H1 (cell line): ENCODE results near the gene HBD. TPM values are rescaled to one million over a fixed set of nuclear protein-coding genes. Genes with fewer than 3 reads are reported as not detected.

ENCODE experiments used
- CTCF ChIA-PET: fragments of 300-600 bp; sonication (Branson Sonifier 250); formaldehyde crosslinking; loops from one replicate; lab custom pipeline; 2021; ENCODE audit not compliant: partially characterized antibody; lab: Charles Lee
- POLR2A ChIA-PET: fragments of 300-600 bp; sonication (Branson Sonifier 250); formaldehyde crosslinking; loops from one replicate; lab custom pipeline; 2021; ENCODE audit warnings: inconsistent platforms; ENCODE audit not compliant: partially characterized antibody; lab: Charles Lee
- DNase-seq, 2 experiments: peaks; one replicate each; pipeline versions ENCODE4 v3.0.0 to v3.0.0-alpha.2; 2010 to 2022; ENCODE audit warnings: low spot score in 2 of 2, low read depth in 1 of 2, mixed read lengths in 1 of 2
- FAIRE-seq: peaks from 2 replicates; lab custom pipeline; 2011; peaks lifted over from hg19 to GRCh38; lab: Jason Lieb, UNC
- H2AFZ ChIP-seq: 2 replicates; pipeline ENCODE4 v1.8.1; 2012; ENCODE audit warnings: low read length, inconsistent platforms
- H2AK5ac ChIP-seq: 2 replicates; pipeline ENCODE4 v1.6.1; 2013; ENCODE audit warnings: low read depth, low read length
- H2BK120ac ChIP-seq: replicated peaks from 2 replicates; pipeline ENCODE3; 2013; ENCODE audit warnings: low read depth, low read length, inconsistent platforms
- H2BK12ac ChIP-seq: 2 replicates; pipeline ENCODE4 v1.6.1; 2013; ENCODE audit warnings: low read depth, low read length
- H2BK15ac ChIP-seq: 2 replicates; pipeline ENCODE4 v1.6.1; 2013; ENCODE audit warnings: low read length
- H2BK20ac ChIP-seq: 2 replicates; pipeline ENCODE4 v1.6.1; 2013; ENCODE audit warnings: low read length
- H2BK5ac ChIP-seq: 2 replicates; pipeline ENCODE4 v1.6.1; 2013; ENCODE audit warnings: low read depth, low read length
- H3K14ac ChIP-seq: 2 replicates; pipeline ENCODE4 v1.6.1; 2013; ENCODE audit warnings: inconsistent platforms; ENCODE audit not compliant: insufficient read length
- H3K18ac ChIP-seq: 2 replicates; pipeline ENCODE4 v1.6.1; 2013; ENCODE audit warnings: low read length; ENCODE audit errors: extremely low read depth
- H3K23ac ChIP-seq: 2 replicates; pipeline ENCODE4 v1.6.1; 2013; ENCODE audit warnings: inconsistent platforms; ENCODE audit not compliant: insufficient read length
- H3K23me2 ChIP-seq: 2 replicates; pipeline ENCODE4 v1.6.1; 2013; ENCODE audit warnings: low read depth, low read length
- H3K27ac ChIP-seq: 2 replicates; pipeline ENCODE4 v1.6.1; 2011; ENCODE audit warnings: low read depth, low read length, inconsistent platforms
- H3K27me3 ChIP-seq, 4 experiments: replicated peaks in 1 of 4; 1 replicate in 1 of 4; 2 replicates in 3 of 4; pipeline versions ENCODE4 v1.6.1 to v1.8.1; 2011 to 2013; ENCODE audit warnings: low read length in 3 of 4, mild to moderate bottlenecking in 3 of 4, inconsistent platforms in 2 of 4, mixed read lengths in 2 of 4, moderate library complexity in 1 of 4; ENCODE audit not compliant: control insufficient read depth in 3 of 4, insufficient read depth in 3 of 4; ENCODE audit errors: extremely low read depth in 1 of 4
- H3K36me3 ChIP-seq, 4 experiments: 2 replicates each; pipeline versions ENCODE4 v1.6.1 to v1.8.1; 2011 to 2013; ENCODE audit warnings: mild to moderate bottlenecking in 4 of 4, low read length in 3 of 4, moderate library complexity in 2 of 4, control low read depth in 1 of 4, inconsistent platforms in 1 of 4; ENCODE audit not compliant: insufficient read depth in 4 of 4, control insufficient read depth in 2 of 4
- H3K4ac ChIP-seq: replicated peaks from 2 replicates; pipeline ENCODE3; 2013; ENCODE audit warnings: low read length, low read depth, mixed read lengths, inconsistent platforms; ENCODE audit not compliant: insufficient read length
- H3K4me1 ChIP-seq, 4 experiments: replicated peaks in 1 of 4; 1 replicate in 1 of 4; 2 replicates in 3 of 4; pipeline versions ENCODE4 v1.6.1 to v1.8.1; 2011 to 2013; ENCODE audit warnings: low read length in 3 of 4, inconsistent platforms in 2 of 4, mixed read lengths in 1 of 4; ENCODE audit not compliant: insufficient read depth in 4 of 4, control insufficient read depth in 3 of 4
- H3K4me2 ChIP-seq, 2 experiments: 2 replicates each; pipeline versions ENCODE4 v1.6.1 to v1.8.1; 2011 to 2013; ENCODE audit warnings: low read depth in 2 of 2, low read length in 2 of 2, control low read depth in 1 of 2, inconsistent platforms in 1 of 2, mild to moderate bottlenecking in 1 of 2; ENCODE audit not compliant: insufficient read depth in 1 of 2
- H3K4me3 ChIP-seq, 4 experiments: fragments of 200-600, 300-600 bp in 1 of 4; sonication (generic), shearing (Covaris generic), sonication (Bioruptor Twin) in 1 of 4; 2 replicates each; pipeline versions ENCODE4 v1.5.1 to v1.8.1; 2011 to 2016; ENCODE audit warnings: low read length in 4 of 4, low read depth in 3 of 4, control low read depth in 2 of 4, inconsistent platforms in 2 of 4, mild to moderate bottlenecking in 2 of 4, mixed read lengths in 1 of 4, moderate library complexity in 1 of 4; ENCODE audit not compliant: insufficient read depth in 2 of 4; ENCODE audit errors: extremely low read depth in 1 of 4
- H3K56ac ChIP-seq: replicated peaks from 2 replicates; pipeline ENCODE3; 2013; ENCODE audit warnings: low read depth, mild to moderate bottlenecking, mixed read lengths, low read length, inconsistent platforms; ENCODE audit not compliant: insufficient read length
- H3K79me1 ChIP-seq: 2 replicates; pipeline ENCODE4 v1.6.1; 2013; ENCODE audit warnings: low read depth, low read length, control low read depth
- H3K79me2 ChIP-seq, 2 experiments: 2 replicates each; pipeline versions ENCODE4 v1.6.1 to v1.8.1; 2012 to 2013; ENCODE audit warnings: low read length in 2 of 2, mild to moderate bottlenecking in 2 of 2, inconsistent platforms in 1 of 2; ENCODE audit not compliant: insufficient read depth in 2 of 2, control insufficient read depth in 1 of 2
- H3K9ac ChIP-seq, 4 experiments: replicated peaks in 1 of 4; 1 replicate in 1 of 4; 2 replicates in 3 of 4; pipeline versions ENCODE4 v1.6.1 to v1.8.1; 2011 to 2013; ENCODE audit warnings: low read depth in 3 of 4, low read length in 3 of 4, control low read depth in 2 of 4, mild to moderate bottlenecking in 2 of 4, moderate library complexity in 2 of 4, inconsistent platforms in 1 of 4; ENCODE audit errors: extremely low read depth in 1 of 4
- H3K9me3 ChIP-seq, 2 experiments: 2 replicates each; pipeline versions ENCODE4 v1.6.1 to v1.8.1; 2012 to 2013; ENCODE audit warnings: mild to moderate bottlenecking in 2 of 2, moderate library complexity in 2 of 2, control low read depth in 1 of 2, inconsistent platforms in 1 of 2, low read depth in 1 of 2, low read length in 1 of 2, mixed read lengths in 1 of 2; ENCODE audit not compliant: insufficient read depth in 2 of 2
- H4K20me1 ChIP-seq, 2 experiments: replicated peaks in 1 of 2; 2 replicates each; pipeline versions ENCODE3 to v1.8.1; 2011 to 2013; ENCODE audit warnings: inconsistent platforms in 2 of 2, low read length in 2 of 2, mild to moderate bottlenecking in 1 of 2; ENCODE audit not compliant: insufficient read depth in 2 of 2, control insufficient read depth in 1 of 2
- H4K5ac ChIP-seq: 2 replicates; pipeline ENCODE4 v1.6.1; 2013; ENCODE audit warnings: low read length, low read depth, mixed read lengths, inconsistent platforms; ENCODE audit not compliant: insufficient read length
- H4K8ac ChIP-seq: 2 replicates; pipeline ENCODE4 v1.8.0; 2013; ENCODE audit warnings: mild to moderate bottlenecking, moderate library complexity, low read length, inconsistent platforms; ENCODE audit not compliant: insufficient read depth; ENCODE audit errors: extremely low read depth
- H4K91ac ChIP-seq: replicated peaks from 2 replicates; pipeline ENCODE3; 2013; ENCODE audit warnings: low read length, mixed read lengths, inconsistent platforms; ENCODE audit not compliant: insufficient read length
- ATF3 ChIP-seq: IDR thresholded peaks from 2 replicates; pipeline ENCODE4 v1.6.1; 2011; ENCODE audit warnings: low read depth, mild to moderate bottlenecking, low read length; ENCODE audit not compliant: insufficient read depth
- BCL11A ChIP-seq, 2 experiments: IDR thresholded peaks; one replicate each; pipeline ENCODE4 v1.6.1; 2011; ENCODE audit warnings: low read depth in 2 of 2, low read length in 2 of 2, mild to moderate bottlenecking in 2 of 2
- CHD2 ChIP-seq: IDR thresholded peaks from 2 replicates; pipeline ENCODE4 v1.6.1; 2012; ENCODE audit warnings: low read length, improper control_type of control experiment
- CREB1 ChIP-seq: IDR thresholded peaks from 2 replicates; pipeline ENCODE4 v1.6.1; 2012; ENCODE audit warnings: inconsistent platforms
- EP300 ChIP-seq, 2 experiments: IDR thresholded peaks; 1 replicate in 1 of 2; 2 replicates in 1 of 2; pipeline ENCODE4 v1.6.1; 2011 to 2012; ENCODE audit warnings: low read depth in 2 of 2, low read length in 2 of 2, mild to moderate bottlenecking in 2 of 2, borderline replicate concordance in 1 of 2, inconsistent platforms in 1 of 2, moderate library complexity in 1 of 2
- HDAC2 ChIP-seq, 2 experiments: fragments of 300-600 bp in 1 of 2; sonication (generic) in 1 of 2; IDR thresholded peaks; 2 replicates each; pipeline ENCODE4 v1.6.1; 2011 to 2012; ENCODE audit warnings: low read depth in 2 of 2, low read length in 2 of 2, mild to moderate bottlenecking in 2 of 2, moderate library complexity in 2 of 2, borderline replicate concordance in 1 of 2, inconsistent platforms in 1 of 2
- NRF1 ChIP-seq: IDR thresholded peaks from 2 replicates; pipeline ENCODE4 v1.6.1; 2011; ENCODE audit warnings: mild to moderate bottlenecking, low read depth, low read length, improper control_type of control experiment
- PHF8 ChIP-seq: fragments of 200-600 bp; sonication (generic); conservative IDR thresholded peaks from 2 replicates; pipeline ENCODE4 v1.7.1; 2012; ENCODE audit warnings: low read depth, mild to moderate bottlenecking, inconsistent platforms, low read length, moderate library complexity
- POLR2AphosphoS5 ChIP-seq: IDR thresholded peaks from 2 replicates; pipeline ENCODE4 v1.6.1; 2011; ENCODE audit warnings: low read depth, low read length
- POU5F1 ChIP-seq: IDR thresholded peaks from 2 replicates; pipeline ENCODE4 v1.6.1; 2011; ENCODE audit warnings: low read depth, mild to moderate bottlenecking, low read length, moderate library complexity
- RFX5 ChIP-seq: IDR thresholded peaks from 2 replicates; pipeline ENCODE4 v1.6.1; 2011; ENCODE audit warnings: low read depth, low read length, improper control_type of control experiment, borderline replicate concordance
- SIN3A ChIP-seq, 2 experiments: IDR thresholded peaks in 1 of 2; conservative IDR thresholded peaks in 1 of 2; 2 replicates each; pipeline ENCODE4 v1.6.1; 2011 to 2012; ENCODE audit warnings: low read length in 2 of 2, improper control_type of control experiment in 1 of 2, low read depth in 1 of 2, mild to moderate bottlenecking in 1 of 2
- SIRT6 ChIP-seq: IDR thresholded peaks from one replicate; pipeline ENCODE4 v1.7.1; 2012; ENCODE audit warnings: low read length, inconsistent platforms
- TBP ChIP-seq: IDR thresholded peaks from 2 replicates; pipeline ENCODE4 v1.6.1; 2011; ENCODE audit warnings: low read depth, low read length, improper control_type of control experiment
- TEAD4 ChIP-seq: IDR thresholded peaks from 2 replicates; pipeline ENCODE4 v1.6.1; 2012; ENCODE audit warnings: low read depth, low read length, inconsistent platforms, mixed read lengths
- ZNF274 ChIP-seq: IDR thresholded peaks from 2 replicates; pipeline ENCODE4 v1.7.0; 2012; ENCODE audit warnings: low read length, borderline replicate concordance; ENCODE audit errors: extremely low read depth
- polyA plus RNA-seq, 7 experiments: library from polyadenylated mRNA; depleted of rRNA in 3 of 7; stranded (reverse) in 5 of 7; unstranded in 2 of 7; fragments of >200 nt in 5 of 7; fragments of 200-250 nt in 2 of 7; gene quantifications; 1 replicate in 5 of 7; 2 replicates in 1 of 7; 4 replicates in 1 of 7; pipeline versions ENCODE4 v1.2.1 to v1.2.3, GENCODE V29; 2011 to 2013; ENCODE audit warnings: missing spikeins in 2 of 7, mixed read lengths in 2 of 7
- total RNA-seq: library from RNA; stranded (reverse); fragmentation: NEBNext Ultra II Directional; extraction: Animal tissue kit (Norgen Biotek cat#: 25700); gene quantifications from 2 replicates; pipeline ENCODE4 v1.2.1, GENCODE V29; 2021

HBD gene
- total and polyA plus RNA-seq, 2 of the 8 experiments (the other 6 are each of a cell fraction or from before 2014, with no cell fraction given) = not detected

DNA sequence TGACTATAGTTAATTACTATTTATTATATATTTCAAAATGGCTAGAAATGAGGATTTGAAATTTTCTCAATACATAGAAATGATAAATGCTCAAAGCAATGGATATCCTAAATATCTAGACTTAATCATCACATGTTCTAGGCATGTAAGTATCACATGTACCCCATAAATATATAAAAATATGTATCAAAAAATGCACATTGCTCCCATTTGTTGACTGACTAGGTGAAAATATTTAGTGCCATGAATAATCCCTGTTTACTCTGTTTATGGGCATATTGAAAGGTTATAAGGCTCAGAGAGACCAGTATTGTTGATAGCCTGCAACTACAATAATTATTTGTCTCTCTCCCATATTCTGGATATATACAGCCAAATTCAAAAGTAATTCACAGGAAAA is 32.3 kb upstream of the HBD start:
- Histone ChIP-seq H2BK5ac (no peak overlapping the region), H2BK20ac (no peak overlapping the region), H2BK15ac (no peak overlapping the region), H4K8ac (no peak overlapping the region), H3K18ac (no peak overlapping the region), H2AK5ac (no peak overlapping the region), H2AFZ (no peak overlapping the region), H3K79me2 (no peaks in the 10 kb centered on the region), H3K4ac (no peak overlapping the region), H3K4me3 (no peak overlapping the region), H3K23ac (no peak overlapping the region), H2BK12ac (no peak overlapping the region), H3K9me3 (no peaks in the 10 kb centered on the region), H3K23me2 (no peaks in the 10 kb centered on the region), H2BK120ac (no peak overlapping the region), H4K91ac (no peak overlapping the region), H3K27me3 (no peaks in the 10 kb centered on the region), H3K27ac (no peak overlapping the region), H3K14ac (no peak overlapping the region), H4K20me1 (no peaks in the 10 kb centered on the region), H3K9ac (no peak overlapping the region), H4K5ac (no peak overlapping the region), H3K4me2 (no peak overlapping the region), H3K79me1 (no peaks in the 10 kb centered on the region), H3K4me1 (no peaks in the 10 kb centered on the region), H3K36me3 (no peaks in the 10 kb centered on the region), H3K56ac (no peak overlapping the region)
- FAIRE-seq (no peak), DNase-seq (no peak)
- POLR2A ChIA-PET = no interaction called here
- CTCF ChIA-PET = no interaction called here
- TF ChIP-seq PHF8 = no peak
- TF ChIP-seq ZNF274 = no peak
- no peak for TF ChIP-seq EP300 (IDR thresholded peaks at IDR 0.05; ENCODE audit: borderline replicate concordance in 1 of 2, low read depth in 2 of 2, low read length in 2 of 2)
- TF ChIP-seq SIN3A (conservative IDR thresholded peaks at IDR 0.05 in 1 of 2, IDR thresholded peaks at IDR 0.05 in 1 of 2; ENCODE audit: low read depth in 1 of 2, low read length in 2 of 2) = no peak
- TF ChIP-seq ATF3 = no peak
- no peak for TF ChIP-seq TEAD4
- TF ChIP-seq POU5F1 = no peak
- TF ChIP-seq POLR2AphosphoS5 = no peak
- TF ChIP-seq RFX5 = no peak
- TF ChIP-seq HDAC2 (IDR thresholded peaks at IDR 0.05; ENCODE audit: borderline replicate concordance in 1 of 2, low read depth in 2 of 2, low read length in 2 of 2) = no peak
- no peak for TF ChIP-seq BCL11A (IDR thresholded peaks at IDR 0.05; ENCODE audit: low read depth in 2 of 2, low read length in 2 of 2)
- TF ChIP-seq TBP = no peak
- TF ChIP-seq SIRT6 = no peak
- no peak for TF ChIP-seq CHD2
- no peak for TF ChIP-seq NRF1
- TF ChIP-seq CREB1 = no peak
